Germinal center (tissue), 1 donor: Measurements from ENCODE around the gene SIVA1.

Source experiments
- DNase-seq: peaks from one replicate; pipeline ENCODE4 v3.0.0; 2012; ENCODE audit warnings: mixed read lengths, low spot score

The SIVA1 gene

GRCh38 chr14:104751539-104752422, 1.2 kb upstream of the SIVA1 start:
- no peak for DNase-seq

- no peak for DNase-seq
Observed at GRCh38 chr14:104752423-104752734, 568 bp upstream of the SIVA1 start.

GRCh38 chr14:104753528-104754212, 723 bp downstream of the SIVA1 start:
- no peak for DNase-seq

DNA sequence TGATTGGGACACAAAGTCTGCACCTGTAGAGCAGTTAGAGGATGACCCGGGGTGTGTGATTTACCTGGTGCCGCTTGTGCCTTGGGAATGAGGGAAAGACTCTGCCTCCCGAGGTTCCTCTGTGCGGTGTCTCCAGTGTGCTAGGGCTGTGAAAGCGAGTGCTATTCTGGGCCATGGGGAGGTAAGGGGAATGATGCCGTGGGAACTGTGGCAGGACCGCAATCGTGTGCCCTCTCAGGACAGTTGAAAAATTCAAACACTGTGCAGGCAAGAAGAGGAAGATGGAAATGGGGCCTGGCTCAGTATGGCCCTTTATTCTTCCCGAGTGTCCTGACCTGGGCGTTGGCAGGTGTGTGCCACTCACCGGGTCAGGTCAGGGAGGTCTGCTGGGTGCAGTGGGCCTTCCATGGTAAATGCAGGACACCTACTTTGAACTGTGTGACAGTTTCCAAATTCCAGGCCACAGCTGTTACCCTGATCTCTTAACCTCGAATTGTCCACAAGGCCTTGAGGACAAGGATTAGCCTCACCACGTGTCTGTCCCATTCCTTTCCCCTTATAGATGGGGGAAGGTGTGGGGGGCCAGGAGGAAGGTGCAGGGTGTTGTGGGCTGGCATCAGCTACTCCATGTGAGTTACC, 1.4 kb downstream of the SIVA1 start:
- DNase-seq = no peak

GRCh38 chr14:104755621-104756020, 2.7 kb downstream of the SIVA1 start:
- DNase-seq = no peak

GRCh38 chr14:104756477-104757237, 3.7 kb downstream of the SIVA1 start:
- no peak for DNase-seq

DNA sequence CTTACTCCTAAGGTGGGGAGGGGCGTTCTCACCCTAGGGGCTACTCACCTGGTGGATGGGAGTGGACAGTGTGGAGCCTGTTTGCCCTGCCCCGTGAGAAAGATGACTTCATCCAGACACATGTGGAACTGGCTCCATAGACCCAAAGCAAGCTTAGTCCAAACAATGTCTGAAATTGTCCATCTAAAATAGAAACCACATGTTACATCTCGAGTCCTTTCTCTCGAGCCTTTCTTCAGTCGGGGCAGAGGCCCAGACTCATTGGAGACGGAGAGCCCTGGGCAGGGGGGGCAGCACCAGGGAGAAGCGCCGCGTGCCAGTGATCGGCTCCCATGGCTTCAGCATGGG, 4.3 kb downstream of the SIVA1 start:
- no peak for DNase-seq

GRCh38 chr14:104757681-104758392, 4.9 kb downstream of the SIVA1 start:
- no peak for DNase-seq

- no peak for DNase-seq
Observed at GRCh38 chr14:104758981-104759969, 6.3 kb downstream of the SIVA1 start.

GRCh38 chr14:104765517-104765916, 12.6 kb downstream of the SIVA1 start:
- no peak for DNase-seq

GRCh38 chr14:104766256-104766862, 13.4 kb downstream of the SIVA1 start:
- DNase-seq = no peak

DNA sequence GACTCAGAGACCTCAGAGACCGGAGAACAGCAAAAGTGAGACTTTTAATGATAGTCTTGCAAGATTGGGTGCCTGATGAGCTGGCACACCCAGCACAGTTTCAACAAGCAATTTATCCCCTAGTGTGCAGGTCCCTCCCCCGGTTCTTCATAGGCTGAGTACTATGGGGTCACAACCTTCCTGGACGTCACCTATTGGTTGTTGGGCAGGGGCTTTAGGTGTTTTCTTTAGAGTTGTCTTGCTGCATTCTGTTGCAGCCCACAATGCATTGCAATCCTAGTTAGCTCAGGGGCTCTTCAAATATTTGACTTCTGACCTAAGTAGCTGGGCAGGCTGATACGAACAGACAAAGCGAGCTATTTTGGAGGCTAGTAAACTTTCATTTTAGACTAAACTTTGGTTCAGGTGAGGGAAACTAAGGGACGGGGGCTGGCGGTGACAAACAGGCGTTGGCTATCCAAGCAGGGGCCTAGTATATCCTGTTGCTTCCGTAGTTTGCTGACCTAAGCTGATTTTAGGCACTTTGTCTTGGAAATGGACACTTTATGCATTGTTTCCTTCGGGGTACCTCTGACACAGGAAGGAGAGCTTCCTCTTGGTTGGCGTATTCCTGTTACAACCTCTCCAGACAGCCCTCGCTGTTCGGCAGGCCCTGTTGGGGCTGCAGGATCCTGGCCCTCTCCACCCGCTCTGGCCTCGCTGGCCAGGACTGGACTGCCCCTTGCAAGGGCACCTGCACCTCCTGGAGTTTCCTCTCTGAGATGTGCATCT, 14.1 kb downstream of the SIVA1 start:
- DNase-seq = no peak

- no peak for DNase-seq
Observed at GRCh38 chr14:104767634-104767918, 14.6 kb downstream of the SIVA1 start.

DNA sequence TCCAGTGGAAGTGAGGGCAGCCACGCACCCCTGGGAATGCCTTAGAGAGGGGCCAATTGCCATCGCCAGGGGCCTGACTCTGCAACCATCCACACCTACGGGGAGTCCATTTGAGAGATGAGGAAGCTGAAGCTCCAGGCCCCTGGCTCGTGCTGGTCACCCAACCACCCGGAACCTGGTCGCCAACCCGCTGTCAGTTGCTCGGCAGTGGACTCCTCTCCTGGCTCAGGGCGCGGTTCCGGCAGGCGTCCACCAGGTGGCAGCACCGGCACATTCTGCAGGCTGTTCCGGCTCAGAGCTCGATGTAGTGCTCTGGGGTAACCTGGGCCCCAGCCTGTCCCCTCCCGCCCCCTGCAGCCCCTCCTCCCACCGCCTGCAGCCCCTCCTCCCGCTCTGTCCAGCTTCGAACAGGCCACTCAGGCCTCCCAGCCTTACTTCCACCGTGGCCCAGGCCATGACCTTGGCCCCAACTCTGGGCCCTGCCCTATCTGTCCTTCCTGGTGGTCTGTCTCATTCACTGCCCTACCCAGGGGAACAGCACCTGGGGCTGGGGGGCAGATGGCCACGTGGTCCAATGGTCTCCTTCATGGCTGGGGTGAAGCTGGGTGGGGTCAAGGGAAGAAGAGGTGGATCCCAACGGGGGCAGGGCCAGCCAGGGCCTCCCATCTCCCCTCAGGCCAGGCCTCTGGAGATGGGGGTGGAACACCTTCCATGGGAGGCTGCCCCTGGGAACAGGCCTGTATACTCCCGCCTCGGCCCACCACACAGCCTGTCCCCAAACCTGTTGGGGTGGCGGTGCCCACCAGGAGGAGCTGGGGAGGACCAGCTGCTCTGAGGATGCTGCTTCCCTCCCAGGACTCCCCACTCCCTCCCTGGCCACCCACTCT, 15.7 kb downstream of the SIVA1 start:
- peak; percentile 84 for DNase-seq

DNA sequence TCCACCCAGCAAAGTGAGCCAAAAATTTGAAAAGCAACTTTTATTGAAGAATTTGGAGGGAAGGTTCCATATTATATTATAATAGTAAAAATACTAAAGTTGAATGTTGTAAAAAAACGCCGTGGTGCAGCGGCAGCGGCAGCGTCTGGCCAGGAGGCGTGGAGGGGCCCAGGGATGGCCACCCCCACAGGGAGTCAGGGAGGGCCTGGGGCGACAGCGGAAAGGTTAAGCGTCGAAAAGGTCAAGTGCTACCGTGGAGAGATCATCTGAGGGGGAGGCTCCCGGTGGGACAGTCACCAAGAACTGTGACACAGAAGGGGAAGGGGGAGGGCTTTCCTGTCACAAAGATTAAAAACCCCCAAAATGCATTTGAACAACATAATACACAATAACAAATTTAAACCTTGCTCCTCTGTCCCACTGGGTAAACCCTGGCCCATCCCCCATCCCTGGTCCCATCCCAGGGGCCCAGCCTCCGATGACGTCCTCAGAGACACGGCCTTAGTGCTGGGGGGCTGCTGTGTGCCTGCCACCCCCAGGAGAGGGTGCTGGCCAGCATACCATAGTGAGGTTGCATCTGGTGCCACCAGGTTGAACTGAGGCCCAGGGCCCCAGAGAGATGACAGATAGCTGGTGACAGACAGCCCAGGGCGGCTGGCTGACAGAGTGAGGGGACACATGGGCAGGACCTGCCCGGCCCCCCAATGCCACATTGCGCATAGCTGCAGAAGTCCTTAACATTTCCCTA, 16.6 kb downstream of the SIVA1 start:
- DNase-seq = no peak

GRCh38 chr14:104770072-104770579, 17.2 kb downstream of the SIVA1 start:
- no peak for DNase-seq

DNA sequence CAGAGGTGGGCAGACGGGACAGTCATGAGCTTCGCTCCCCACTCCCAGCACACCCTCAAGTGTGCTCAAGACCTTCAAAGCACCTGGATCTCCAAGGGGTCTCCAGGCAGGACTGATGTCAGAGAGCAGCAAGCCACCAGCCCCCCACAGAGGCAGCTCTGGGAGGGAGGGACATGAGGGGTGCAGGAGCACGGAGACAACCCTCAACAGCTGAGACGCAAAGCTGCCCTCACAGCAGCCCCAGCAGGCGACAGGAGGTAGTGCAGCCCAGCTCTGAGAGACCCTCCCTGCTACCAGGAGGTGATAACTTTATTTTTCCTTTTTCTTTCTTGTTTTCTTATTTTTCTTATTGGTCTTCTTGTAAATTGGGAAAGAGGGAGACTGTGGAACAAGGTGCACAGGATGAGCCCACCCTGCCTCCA, 17.9 kb downstream of the SIVA1 start:
- no peak for DNase-seq

GRCh38 chr14:104771374-104771773, 18.4 kb downstream of the SIVA1 start:
- DNase-seq = no peak
